HuH-7 (cell line): Measurements from ENCODE around the gene CST3.
"Not testable (repeated sequence)": the region's sequence is repeated elsewhere in the genome, so short reads cannot be mapped to it uniquely, and the experiment has no call there.

Source experiments
- DNase-seq: peaks from one replicate; pipeline ENCODE4 v3.0.0; 2011; ENCODE audit warnings: low spot score

CST3 gene, protein sequence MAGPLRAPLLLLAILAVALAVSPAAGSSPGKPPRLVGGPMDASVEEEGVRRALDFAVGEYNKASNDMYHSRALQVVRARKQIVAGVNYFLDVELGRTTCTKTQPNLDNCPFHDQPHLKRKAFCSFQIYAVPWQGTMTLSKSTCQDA

DNA sequence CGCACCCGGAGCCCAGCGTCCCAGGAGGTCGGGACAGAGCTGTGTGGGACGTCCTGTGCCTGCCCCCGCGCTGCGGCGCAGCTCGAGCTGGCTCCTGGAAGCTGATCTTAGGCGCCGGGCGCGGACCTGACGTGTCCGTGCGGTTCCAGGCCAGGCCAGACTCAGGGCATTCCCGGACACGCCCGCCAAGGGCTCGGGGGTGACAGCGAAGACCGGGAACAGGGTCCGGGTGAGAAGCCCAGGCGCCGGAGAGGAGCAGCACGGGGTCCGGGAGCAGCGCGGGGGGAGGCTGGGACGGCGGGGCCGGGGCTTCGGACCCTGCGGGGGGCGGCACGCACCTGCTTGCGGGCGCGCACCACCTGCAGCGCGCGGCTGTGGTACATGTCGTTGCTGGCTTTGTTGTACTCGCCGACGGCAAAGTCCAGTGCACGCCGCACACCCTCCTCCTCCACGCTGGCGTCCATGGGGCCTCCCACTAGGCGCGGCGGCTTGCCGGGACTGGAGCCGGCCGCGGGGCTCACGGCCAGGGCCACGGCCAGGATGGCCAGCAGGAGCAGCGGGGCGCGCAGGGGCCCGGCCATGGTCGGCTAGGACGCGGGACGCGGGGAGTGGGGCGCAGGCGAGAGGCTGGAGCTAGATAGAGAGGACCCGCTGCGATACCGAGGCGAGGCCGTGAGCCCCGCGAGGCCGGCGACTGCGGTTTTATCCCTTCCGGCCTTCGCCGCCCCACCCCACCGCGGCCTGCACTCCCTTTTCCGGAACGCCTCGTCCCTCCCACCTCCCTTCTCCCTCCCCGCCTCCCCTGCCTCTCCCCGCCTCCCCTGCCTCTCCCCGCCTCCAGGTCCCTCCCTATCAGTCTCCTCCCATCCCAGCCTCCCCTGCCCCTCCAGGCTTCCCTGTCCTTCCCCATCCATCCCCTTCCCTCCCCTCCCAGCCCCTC lies at the start of gene CST3:
Gene CST3 (minus strand): TSS at position 674 of the 940 bp plus-strand sequence. CDS start 93 bp downstream, at position 581.
- DNase-seq: peak; percentile 96

DNA sequence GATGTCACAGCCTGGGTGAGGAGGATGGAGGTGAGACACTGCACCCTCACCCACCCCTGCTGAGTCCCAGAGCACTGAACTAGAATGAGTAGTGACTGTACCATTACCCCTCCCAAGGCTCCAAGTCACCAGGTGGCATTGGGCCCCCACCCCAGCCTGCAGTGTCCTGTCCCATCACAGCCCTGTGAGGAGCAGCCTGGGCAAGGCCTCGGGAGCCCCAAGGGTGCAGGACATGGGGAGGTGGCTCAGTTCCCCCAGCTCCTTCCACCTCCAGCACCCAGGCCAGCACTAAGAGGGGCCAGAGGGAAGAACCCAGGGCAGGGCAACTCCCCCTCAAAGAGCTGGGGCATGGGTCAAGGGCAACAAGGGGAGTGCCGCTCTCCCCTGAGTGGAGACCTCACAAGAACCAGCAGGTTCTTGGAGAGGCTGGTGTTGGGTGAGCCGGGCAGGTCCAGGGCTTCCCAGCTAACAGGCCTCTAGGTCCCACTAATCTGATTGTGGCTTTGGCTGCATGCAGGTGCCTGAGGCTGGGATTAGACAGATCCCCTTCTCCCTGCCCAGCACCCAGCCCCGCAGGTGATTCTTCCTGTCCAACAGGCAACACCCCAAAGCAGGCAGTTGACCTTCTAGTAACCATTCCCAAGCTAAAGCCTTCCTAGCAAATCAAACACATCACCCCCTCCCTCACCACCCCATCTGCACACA lies 48.4 kb upstream of the CST3 start:
- DNase-seq: no peak

DNA sequence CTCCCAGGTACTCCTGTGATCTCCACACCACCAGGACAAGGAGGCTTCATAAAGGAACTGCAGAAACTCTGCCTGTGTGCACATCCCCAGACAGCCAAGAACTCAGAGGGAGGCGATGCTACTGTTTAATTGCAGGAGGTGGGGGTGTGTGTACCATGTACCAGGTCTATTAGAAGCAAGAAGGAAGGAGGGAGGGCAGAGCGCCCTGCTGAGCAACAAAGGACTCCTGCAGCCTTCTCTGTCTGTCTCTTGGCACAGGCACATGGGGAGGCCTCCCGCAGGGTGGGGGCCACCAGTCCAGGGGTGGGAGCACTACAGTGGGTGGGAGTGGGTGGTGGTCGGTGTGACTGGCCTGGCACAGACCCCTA lies 47.8 kb upstream of the CST3 start:
- DNase-seq: not testable (repeated sequence)

DNA sequence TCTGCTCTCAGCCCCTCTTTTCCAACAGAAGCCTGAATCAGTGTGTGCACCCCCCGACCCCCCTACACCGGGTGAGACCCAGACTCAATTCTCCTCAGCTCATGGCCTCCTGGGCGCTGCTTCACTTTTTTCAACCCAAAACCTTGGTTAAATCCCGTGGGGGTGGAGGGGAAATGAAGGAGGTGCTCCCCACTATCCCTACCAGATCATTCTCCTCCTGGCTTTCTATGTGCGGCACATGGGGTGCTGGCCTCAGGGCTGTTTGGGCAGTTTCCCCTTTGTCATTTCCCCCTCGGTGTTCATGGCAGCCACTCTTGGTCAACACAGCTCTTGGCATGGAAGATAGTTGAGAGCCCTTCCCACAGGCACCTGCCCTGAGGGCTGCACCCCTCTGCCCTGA lies 46.5 kb upstream of the CST3 start:
- DNase-seq: no peak

DNA sequence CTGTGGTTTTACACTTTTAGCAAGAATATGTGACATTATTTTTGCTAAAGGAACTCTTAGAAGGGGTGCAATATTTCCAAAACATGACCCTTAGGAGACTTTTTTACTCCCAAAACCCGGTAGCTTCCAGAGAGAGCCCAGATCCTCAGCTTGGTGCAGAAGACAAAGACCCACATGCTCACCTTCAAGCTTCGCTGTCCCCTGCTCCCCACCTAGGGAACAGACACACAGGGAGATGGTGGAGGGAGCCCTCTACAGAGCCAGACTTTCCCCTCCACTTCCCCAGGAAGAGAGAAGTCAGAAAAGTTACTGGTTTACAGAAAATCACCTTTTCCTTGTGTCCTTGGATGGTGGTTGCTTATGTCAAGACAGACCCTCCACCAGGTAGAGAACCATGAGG lies 46.1 kb upstream of the CST3 start:
- DNase-seq: no peak

DNA sequence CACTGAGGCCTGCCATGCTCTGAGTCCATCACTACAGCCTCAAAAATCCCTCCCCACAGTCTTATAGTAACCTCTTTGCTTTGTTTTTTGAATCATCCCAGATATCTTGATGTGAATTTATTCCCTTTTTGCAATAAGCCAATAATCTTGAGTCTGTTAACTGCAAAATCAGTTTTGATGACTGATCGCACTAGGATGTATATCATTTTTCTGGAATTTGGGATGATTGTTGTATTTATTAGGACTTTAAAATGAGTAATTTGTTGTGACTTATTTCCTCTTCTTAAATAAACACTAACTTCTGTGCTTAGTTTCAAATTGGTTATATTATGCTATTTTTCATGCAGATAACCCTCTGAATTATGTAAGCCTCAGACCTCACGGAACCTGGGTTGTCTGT lies 45.5 kb upstream of the CST3 start:
- no peak for DNase-seq

DNA sequence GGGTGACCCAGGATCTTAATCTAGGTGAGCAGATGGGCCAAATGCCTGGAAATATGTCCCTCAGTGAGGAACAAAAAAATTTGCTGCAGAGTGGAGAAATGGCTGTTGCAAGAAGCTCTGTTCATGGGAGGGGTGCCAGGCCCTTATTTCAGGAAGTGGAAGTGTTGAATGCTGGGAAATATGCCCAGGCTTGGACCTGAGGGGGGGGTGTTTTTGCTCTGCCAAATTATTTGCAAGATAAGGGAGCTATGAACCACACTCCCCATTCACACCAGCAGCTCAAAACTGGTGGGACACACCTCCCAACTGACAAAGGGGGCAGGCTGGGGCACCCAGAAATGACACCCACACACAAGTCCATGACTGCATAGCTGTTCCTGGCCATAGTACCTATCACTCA lies 42.4 kb upstream of the CST3 start:
- no peak for DNase-seq

DNA sequence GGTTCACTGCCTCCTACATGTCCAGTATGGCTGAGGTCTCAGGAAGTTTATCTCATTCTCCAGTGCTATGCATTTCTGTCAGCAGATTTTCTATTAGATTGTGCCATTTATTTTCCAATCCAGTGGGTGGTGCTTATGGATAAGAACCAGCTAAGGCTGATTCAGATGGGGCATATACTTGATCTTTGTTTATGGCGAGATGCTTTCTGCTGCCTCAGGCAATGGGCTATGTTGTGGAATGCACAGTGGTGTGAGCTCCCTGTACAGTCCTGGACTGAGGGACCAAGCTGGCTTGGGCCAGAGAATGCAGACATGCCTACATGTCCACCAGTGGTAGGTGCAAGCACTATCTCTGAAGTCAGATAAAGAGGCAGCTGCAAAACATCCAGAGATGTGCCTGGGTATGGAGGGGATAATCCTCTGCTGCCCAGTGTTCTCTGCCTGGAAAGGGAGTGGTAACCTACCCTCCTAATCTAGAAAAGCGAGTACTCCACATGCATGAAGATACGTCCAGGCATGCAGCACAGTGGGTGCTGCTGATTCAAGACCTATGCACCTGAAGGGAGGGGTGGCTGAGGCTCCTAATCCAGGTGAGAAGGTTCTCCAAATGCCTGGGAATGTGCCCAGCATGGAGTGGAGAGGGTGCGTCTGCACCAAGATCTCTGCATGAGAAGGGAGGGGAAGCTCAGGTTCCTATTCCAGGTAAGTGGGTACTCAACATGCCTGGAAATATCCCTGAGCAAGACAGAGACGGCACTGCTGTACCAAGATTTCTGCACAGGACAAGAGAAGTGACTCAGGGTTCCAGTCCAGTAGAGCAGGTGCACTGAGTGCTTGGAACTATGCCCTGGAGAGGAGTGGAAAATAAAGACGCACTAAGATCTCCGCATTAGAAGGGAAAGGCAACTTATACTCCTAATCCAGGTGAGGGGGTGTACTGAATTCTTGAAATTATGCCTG lies 41.7 kb upstream of the CST3 start:
- DNase-seq: no peak

DNA sequence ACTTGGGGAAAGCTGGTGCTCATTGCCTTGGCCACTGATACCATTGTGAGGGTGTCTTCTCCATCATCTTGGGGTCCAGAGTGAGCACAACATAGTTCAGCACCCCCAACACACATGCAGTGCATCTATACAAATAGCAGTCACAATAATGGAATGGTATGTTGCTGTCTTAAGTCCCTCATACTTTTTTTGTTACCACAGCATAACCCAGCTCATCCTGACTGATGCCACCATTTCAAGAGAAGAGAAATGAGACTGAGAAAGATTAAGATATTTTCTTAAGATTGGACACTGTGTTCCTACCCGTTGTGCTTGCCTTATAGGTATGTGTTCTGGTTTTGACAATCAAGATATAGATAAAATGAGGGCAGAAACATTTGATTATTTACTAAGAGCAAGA lies 35.5 kb upstream of the CST3 start:
- no peak for DNase-seq

DNA sequence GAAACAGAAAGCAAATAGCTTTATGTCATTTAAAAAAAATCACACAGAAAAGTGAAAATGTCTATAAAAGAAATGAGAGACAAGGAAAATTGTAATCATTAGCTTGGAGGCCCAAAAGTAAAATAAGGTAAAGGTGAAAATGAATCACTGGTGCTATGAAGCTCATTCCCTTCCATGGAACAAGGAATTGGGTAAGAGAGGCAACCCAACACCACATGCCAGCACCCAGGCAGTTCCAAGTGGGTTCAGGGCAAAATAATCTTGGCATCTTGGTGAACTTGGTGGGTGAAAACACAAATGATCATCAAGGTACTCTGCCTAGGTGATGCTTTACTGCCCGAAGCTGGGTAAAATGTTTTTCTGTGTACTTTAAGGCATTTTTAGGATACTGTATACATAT lies 34.4 kb upstream of the CST3 start:
- DNase-seq: no peak

DNA sequence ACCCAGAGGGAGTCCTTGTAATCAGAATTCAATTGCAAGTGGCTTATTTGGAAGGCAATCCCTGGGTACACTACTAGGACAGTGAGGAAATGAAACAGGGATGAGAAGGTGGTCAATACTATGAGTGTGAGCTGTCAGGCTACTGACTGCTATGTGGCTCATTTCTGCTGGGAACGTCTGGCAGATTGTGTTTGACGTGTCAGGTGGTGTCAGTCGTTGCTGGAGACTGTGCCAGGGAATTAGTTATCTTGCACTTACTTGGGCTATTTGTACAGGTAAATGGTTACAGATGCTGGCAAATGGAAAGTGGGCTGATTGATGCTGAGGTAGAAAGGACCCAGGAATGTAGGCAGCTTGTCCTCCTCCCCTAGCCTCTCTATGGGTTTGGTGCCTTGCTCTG lies 33.7 kb upstream of the CST3 start:
- no peak for DNase-seq

DNA sequence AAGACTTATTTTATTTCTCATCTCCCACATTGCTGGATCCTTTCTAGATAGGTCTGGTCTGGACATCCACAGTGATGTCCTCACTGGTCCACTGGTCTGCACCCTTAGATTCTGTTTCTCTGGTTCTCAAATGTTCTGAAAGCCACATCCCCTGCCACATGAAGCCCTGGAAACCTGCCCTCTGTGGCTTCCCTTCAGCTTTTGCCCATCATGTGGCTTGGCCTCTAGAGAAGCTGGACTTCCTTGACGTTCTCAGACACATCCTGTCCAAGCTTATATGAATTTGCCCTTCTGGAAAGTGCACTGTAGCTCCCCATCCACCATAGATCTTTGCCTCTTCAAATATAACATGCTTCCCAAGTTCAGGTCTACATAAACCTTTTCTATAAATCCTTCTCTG lies 32.6 kb upstream of the CST3 start:
- no peak for DNase-seq

DNA sequence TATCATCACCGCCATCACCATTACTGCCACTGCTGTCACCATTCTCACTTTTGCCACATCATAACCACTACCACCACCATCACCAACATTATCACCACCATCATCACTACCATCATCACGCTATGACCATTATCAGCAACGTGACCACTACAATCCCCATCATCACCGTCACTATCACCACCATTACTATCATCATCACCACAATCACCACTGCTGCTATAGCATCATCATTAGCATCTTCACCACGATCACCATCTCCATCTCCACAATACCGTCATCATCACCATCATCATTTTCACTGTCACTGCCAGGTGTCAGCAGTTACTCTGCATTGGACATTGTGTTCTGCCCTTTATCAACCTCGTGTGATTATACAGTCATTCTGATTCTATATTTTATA lies 32.1 kb upstream of the CST3 start:
- no peak for DNase-seq

DNA sequence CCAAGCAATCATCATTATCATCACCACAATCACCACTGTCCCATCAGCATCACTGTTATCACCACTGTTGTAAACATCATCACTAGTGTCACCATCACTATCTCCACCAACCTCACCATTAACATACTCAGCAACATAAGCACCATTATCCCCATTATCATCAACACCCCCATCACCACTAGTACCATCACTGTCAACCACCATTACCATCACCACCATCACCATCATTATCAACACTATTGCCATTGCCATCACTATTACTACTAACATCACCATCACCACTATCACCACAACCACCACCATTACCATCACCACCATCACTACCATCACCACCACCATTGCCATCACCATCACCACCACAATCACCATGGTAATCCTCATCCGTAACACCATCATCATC lies 31.6 kb upstream of the CST3 start:
- no peak for DNase-seq

DNA sequence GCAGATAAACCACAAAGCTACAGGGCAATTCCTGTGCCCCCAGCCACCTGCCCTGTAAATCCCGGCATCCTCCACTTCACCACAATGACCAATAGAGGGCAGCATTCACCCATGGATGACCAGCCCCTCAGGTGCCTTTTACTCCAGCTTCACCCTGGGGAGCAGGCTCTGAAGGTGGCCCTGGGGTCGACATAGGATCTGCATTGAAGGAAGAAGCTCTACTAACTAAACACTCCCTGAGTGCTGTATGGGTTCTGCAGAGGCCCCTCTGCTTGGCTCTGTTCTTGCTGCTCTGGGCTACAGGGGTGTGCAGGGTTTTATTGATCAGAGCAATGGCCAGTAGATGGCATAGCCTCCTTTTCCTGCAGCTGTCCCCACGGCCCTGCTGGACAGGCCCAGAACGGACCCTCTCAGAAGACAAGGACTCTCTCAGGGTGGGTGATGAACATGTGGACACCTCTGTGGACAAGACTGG lies 30.8 kb upstream of the CST3 start:
- peak; percentile 79 for DNase-seq

DNA sequence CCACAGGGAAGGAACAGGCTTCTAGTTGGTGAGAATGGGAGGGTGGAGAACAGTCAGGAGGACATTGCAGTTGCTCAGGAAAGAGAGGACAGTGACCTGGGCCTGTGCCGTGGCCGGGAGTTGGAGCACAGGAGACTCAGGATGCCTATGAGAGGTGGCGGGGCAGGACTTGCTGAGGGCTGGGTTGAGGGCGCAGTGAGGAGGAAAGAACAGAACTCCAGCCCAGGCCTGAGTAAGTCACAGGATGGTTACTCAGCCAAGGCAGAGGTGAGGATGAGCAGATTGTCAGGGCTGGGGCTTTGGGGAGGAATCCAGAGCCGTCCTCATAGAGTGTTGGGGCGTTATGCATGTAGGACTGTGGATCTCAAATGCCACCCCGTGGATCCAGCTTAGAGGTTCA lies 29.9 kb upstream of the CST3 start:
- no peak for DNase-seq

DNA sequence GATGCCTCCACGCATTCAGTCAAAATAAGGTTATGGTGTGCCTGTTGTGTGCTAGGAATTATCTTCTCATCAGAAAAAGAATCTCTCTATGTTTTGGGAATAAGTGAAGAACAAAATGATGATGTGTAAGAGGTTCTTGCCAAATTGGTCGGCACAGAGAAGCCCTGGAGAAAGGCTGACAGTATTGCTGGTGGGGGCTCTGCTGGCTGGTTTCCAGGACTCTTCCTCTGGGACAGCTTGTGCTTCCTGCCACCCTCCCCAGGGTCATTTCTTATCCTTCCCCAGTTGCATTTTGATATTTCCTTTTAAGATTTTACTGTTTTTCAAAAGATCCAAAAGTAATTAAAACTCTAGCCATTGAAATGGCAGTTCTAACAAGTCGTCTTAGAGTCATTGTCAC lies 28.9 kb upstream of the CST3 start:
- no peak for DNase-seq

DNA sequence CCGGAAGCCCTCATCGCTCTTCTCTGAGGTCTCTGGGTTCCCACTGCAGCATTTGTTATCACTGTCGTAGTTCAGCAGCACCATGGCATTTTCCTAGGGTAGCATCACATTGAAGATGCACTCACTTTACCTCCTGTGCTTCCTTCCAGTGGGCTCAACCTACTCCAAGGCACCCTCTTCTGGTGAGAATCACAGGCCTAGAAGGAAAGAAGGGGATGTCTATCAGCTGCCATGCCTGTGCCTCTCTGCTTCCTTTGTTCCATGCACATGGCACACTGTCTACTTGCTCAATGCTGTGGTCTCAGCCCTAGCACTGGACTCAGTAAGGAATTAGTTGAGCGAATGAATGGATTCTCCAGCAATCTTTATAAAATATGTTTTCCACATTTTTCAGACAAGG lies 28.4 kb upstream of the CST3 start:
- DNase-seq: no peak

DNA sequence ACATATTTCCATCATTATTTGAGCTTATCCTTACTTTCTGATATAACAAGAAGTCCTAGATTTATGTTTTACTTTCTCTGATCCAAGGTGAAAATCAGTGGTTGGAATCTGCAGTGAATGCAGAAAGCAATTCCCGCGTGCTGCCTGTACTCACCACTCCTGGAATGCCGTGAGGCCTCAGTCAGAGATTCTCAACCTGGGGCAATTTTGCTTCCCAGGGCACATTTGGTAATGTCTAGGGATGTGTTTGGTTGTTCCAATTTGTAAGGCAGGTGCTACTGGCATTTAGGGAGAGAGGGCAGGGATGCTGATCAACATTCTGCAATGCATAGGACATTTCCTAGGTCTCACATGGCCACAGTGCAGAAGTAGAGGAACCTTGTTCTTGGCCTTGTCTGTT lies 27.2 kb upstream of the CST3 start:
- DNase-seq: no peak

DNA sequence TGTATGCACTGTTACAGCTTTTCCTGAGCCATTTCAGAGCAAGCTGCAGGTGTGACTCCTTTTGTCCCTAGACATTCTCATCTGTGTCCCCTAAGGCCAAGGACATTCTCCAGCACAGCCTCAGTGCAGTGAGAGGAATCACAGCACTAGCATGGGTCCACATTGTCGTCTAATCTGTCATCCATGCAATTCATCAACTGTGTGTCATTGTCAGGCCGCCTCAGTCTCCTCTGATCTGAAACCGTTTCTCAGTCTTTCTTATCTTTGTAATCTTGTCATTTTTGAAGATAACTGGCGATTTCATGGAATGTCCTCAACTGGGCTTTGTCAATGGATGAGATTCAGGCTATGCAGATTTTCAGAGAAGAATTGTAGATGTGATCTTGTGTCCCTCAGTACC lies 26.3 kb upstream of the CST3 start:
- DNase-seq: not testable (repeated sequence)

DNA sequence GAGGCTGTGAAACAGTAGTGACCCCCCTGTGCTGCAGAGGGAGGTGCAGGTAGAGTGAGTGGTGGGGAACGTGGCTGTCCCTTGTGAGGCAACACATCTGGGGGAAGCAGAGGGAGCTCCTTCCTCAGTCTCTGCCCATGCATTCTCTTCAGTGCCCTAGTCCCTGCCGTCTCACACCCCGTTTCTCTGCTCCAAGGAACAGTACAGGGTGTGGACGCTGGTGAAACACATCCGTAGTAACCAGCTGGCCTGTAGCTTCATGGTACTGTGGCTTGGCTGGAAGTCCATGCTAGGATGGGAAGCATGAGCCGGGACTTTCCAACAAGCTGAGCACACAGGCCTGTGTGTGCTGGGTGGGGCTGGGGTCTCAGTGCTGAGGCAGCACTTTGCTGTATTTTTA lies 25.4 kb upstream of the CST3 start:
- DNase-seq: no peak

DNA sequence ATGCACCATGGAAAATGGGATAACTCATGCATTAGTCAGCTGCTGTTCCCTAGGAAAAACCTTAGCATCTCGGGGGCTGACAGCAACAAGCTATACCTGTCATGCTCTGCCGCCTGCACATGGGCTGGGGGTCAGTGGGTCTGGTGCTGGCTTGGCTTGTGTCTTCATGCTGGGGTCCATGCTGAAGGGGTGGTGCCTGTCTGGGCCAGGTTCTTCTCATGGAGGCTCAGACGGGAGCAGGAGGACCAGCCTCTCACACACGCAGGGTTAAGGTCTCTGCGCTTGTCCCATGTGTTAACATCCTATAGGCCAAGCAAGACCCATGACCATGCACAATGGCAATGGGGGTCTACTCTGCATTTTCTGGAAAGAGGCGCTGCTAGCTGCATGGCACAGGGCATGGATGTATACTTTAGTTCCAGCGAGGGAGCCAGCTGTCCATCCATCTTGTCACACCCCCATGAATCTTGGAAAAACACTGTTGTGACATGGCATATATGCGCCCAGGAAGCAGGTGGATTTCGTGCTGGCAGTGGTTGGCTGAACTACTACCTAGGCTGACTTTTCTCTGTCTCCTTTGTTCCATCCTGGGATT lies 24.6 kb upstream of the CST3 start:
- no peak for DNase-seq
